Calu3 (cell line): Measurements from ENCODE around the gene TBRG4. TPM values are rescaled to one million over a fixed set of nuclear protein-coding genes. Genes with fewer than 3 reads are reported as not detected.
"Not testable (repeated sequence)": the region's sequence is repeated elsewhere in the genome, so short reads cannot be mapped to it uniquely, and the experiment has no call there.

Source experiments
- BruUV-seq: library from RNA; stranded (reverse); fragments of 400-500 nt; replicated peaks from 2 replicates; lab custom pipeline; 2021; lab: Mats Ljungman, UMichigan
- CTCF ChIA-PET: fragments of 300-600 bp; sonication (Branson Sonifier 250); formaldehyde crosslinking; loops from one replicate; lab custom pipeline; 2022; ENCODE audit warnings: antibody characterized with exemption; lab: Charles Lee
- DNase-seq: peaks from one replicate; pipeline ENCODE4 v3.0.0; 2022
- H3K27ac Mint-ChIP-seq: one replicate; pipeline ENCODE4 v1.8.0; 2022; ENCODE audit warnings: mixed read lengths; ENCODE audit not compliant: unreplicated experiment
- H3K27me3 Mint-ChIP-seq: one replicate; pipeline ENCODE4 v1.8.0; 2022; ENCODE audit warnings: mixed read lengths; ENCODE audit not compliant: unreplicated experiment
- H3K36me3 Mint-ChIP-seq: one replicate; pipeline ENCODE4 v1.8.0; 2022; ENCODE audit warnings: mild to moderate bottlenecking, moderate library complexity, mixed read lengths; ENCODE audit not compliant: insufficient read depth, unreplicated experiment
- H3K4me1 Mint-ChIP-seq: one replicate; pipeline ENCODE4 v1.8.0; 2022; ENCODE audit warnings: mild to moderate bottlenecking, low read depth, mixed read lengths; ENCODE audit not compliant: unreplicated experiment
- H3K4me3 Mint-ChIP-seq: one replicate; pipeline ENCODE4 v1.8.0; 2022; ENCODE audit warnings: mild to moderate bottlenecking, low read depth, moderate library complexity, mixed read lengths; ENCODE audit not compliant: unreplicated experiment
- H3K9me3 Mint-ChIP-seq: one replicate; pipeline ENCODE4 v1.8.0; 2022; ENCODE audit warnings: low read depth, mixed read lengths; ENCODE audit not compliant: unreplicated experiment
- CTCF ChIP-seq: fragments of 200-600 bp; IDR thresholded peaks from one replicate; pipeline ENCODE4 v1.8.0; 2022; ENCODE audit warnings: antibody characterized with exemption; ENCODE audit not compliant: unreplicated experiment
- intact Hi-C: fragments of 100-400 bp; cut with micrococcal nuclease; formaldehyde crosslinking; loops from one replicate; pipeline ENCODE4 v1.10.0; 2022; ENCODE audit not compliant: unreplicated experiment
- total RNA-seq: library from RNA; stranded (reverse); gene quantifications from 2 replicates; pipeline ENCODE4 v1.2.3, GENCODE V29; 2022

TBRG4 gene
- total RNA-seq, 1 experiment from 2014 or later: 191 TPM

GRCh38 chr7:45116048-45116447 is 4.6 kb upstream of the TBRG4 start:
- H3K36me3 Mint-ChIP-seq: peaks cover 17% of the 10 kb centered on the region
- no peak for TF ChIP-seq CTCF
- intact Hi-C loops: no loop called here
- no peak overlapping the region for H3K4me3 Mint-ChIP-seq
- no peak overlapping the region for H3K27ac Mint-ChIP-seq
- H3K9me3 Mint-ChIP-seq: no peaks in the 10 kb centered on the region
- CTCF ChIA-PET: interaction anchor here (1.2 kb wide), 1 partner anchor 626 kb away, joined by 3 read pairs; no protein-coding TSS in a partner anchor
- peaks cover 47% of the 10 kb centered on the region for H3K27me3 Mint-ChIP-seq
- no TSS peak for BruUV-seq
- no peak for DNase-seq
- H3K4me1 Mint-ChIP-seq: no peaks in the 10 kb centered on the region

GRCh38 chr7:45114926-45115325 is 3.4 kb upstream of the TBRG4 start:
- Mint-ChIP-seq H3K9me3 (no peaks in the 10 kb centered on the region), H3K4me1 (peaks cover 6% of the 10 kb centered on the region), H3K27ac (no peak overlapping the region), H3K36me3 (peaks cover 28% of the 10 kb centered on the region), H3K27me3 (peaks cover 47% of the 10 kb centered on the region), H3K4me3 (no peak overlapping the region)
- CTCF ChIA-PET: interaction anchor here (1.0 to 1.2 kb wide), 2 partner anchors 21 to 625 kb away, joined by 3 read pairs; no protein-coding TSS in a partner anchor
- no peak for DNase-seq
- BruUV-seq: no TSS peak
- no peak for TF ChIP-seq CTCF
- intact Hi-C loops: loop anchor here (5.0 kb wide), 1 partner anchor 113 kb away; the partner anchor contains the start of gene CCM2

GRCh38 chr7:45114257-45114656 is 2.8 kb upstream of the TBRG4 start:
- H3K36me3 Mint-ChIP-seq: peaks cover 29% of the 10 kb centered on the region
- intact Hi-C loops: loop anchor here (5.0 kb wide), 1 partner anchor 112 kb away; the partner anchor contains the start of gene CCM2
- CTCF ChIA-PET: interaction anchor here (1.0 kb wide), 1 partner anchor 22 kb away, joined by 3 read pairs; no protein-coding TSS in a partner anchor
- DNase-seq, H3K4me1 Mint-ChIP-seq, H3K27ac Mint-ChIP-seq, H3K4me3 Mint-ChIP-seq, BruUV-seq, H3K9me3 Mint-ChIP-seq: not testable (repeated sequence)
- H3K27me3 Mint-ChIP-seq: peaks cover 47% of the 10 kb centered on the region

DNA sequence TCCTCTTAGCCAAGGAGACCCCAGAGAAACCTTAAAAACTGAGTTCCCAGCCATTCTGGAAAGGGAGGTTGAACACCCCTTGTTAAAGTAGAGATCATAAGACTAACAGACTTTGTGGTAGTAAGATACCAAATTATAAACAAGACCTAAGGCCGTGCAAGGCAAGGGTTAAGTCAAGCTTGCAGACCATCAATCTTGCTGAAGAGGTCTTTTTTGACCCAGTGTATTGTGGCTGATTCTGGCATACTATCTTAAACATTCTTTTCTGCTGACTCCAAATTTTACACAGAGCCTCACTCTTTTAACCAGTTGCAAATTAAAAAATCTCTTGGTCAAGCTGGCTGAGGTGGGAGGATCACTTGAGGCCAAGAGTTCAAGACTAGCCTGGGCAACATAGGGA is 1.2 kb upstream of the TBRG4 start:
- TF ChIP-seq CTCF: no peak

GRCh38 chr7:45108863-45109262 is 2.6 kb downstream of the TBRG4 start:
- Mint-ChIP-seq H3K4me3 (peak overlapping the region; percentile 43), H3K36me3 (peaks cover 73% of the 10 kb centered on the region), H3K27me3 (peaks cover 5% of the 10 kb centered on the region), H3K27ac (no peak overlapping the region), H3K4me1 (peaks cover 31% of the 10 kb centered on the region), H3K9me3 (no peaks in the 10 kb centered on the region)
- intact Hi-C loops: no loop called here
- CTCF ChIA-PET: no interaction called here
- BruUV-seq: no TSS peak
- no peak for TF ChIP-seq CTCF
- DNase-seq: no peak

More for the DNA sequence above, 1.2 kb upstream of the TBRG4 start:
- H3K4me3 Mint-ChIP-seq: peak overlapping the region; percentile 96
- H3K9me3 Mint-ChIP-seq: no peaks in the 10 kb centered on the region
- intact Hi-C loops: loop anchor here (1.0 to 5.0 kb wide), 2 partner anchors 110 to 126 kb away; partner anchors contain the start of gene CCM2
- peaks cover 42% of the 10 kb centered on the region for H3K27me3 Mint-ChIP-seq
- H3K27ac Mint-ChIP-seq: peak overlapping the region; percentile 99
- BruUV-seq: no TSS peak
- DNase-seq: no peak
- H3K36me3 Mint-ChIP-seq: peaks cover 44% of the 10 kb centered on the region
- peaks cover 24% of the 10 kb centered on the region for H3K4me1 Mint-ChIP-seq
- CTCF ChIA-PET: interaction anchor here (1.2 to 1.6 kb wide), 3 partner anchors 24 to 139 kb away, joined by 3 to 7 read pairs (median 7); no protein-coding TSS in a partner anchor
